Mesothelial cell of epicardium (in vitro differentiated cells): ENCODE results near the gene TSPOAP1. TPM values are rescaled to one million over a fixed set of nuclear protein-coding genes. Genes with fewer than 3 reads are reported as not detected.
A peak's percentile ranks its signal among the peaks of the same experiment; 100 is the strongest.

Source experiments
- DNase-seq, 2 experiments: peaks; one replicate each; pipeline ENCODE4 v3.0.0; 2021; ENCODE audit warnings: low spot score in 2 of 2; ENCODE audit not compliant: unreplicated experiment in 2 of 2
- H3K27ac Mint-ChIP-seq: 2 replicates; pipeline ENCODE4 v1.8.0; 2021; ENCODE audit warnings: mixed read lengths
- H3K27me3 Mint-ChIP-seq: 2 replicates; pipeline ENCODE4 v1.8.0; 2021; ENCODE audit warnings: low read depth, mixed read lengths
- H3K36me3 Mint-ChIP-seq: 2 replicates; pipeline ENCODE4 v1.8.0; 2021; ENCODE audit warnings: mixed read lengths
- H3K4me1 Mint-ChIP-seq: 2 replicates; pipeline ENCODE4 v1.8.0; 2021; ENCODE audit warnings: mixed read lengths
- H3K4me3 Mint-ChIP-seq: 2 replicates; pipeline ENCODE4 v1.8.0; 2021; ENCODE audit warnings: mild to moderate bottlenecking, moderate library complexity, mixed read lengths
- H3K9me3 Mint-ChIP-seq: 2 replicates; pipeline ENCODE4 v1.8.0; 2021; ENCODE audit warnings: mixed read lengths
- CTCF ChIP-seq: fragments of 200-600 bp; sonication (generic); IDR thresholded peaks from one replicate; pipeline ENCODE4 v1.5.0; 2021; ENCODE audit warnings: antibody characterized with exemption; ENCODE audit not compliant: unreplicated experiment
- total RNA-seq: library from RNA; stranded (reverse); gene quantifications from 3 replicates; pipeline ENCODE4 v1.2.1, GENCODE V29; 2021

Gene TSPOAP1
- total RNA-seq, 1 donor from 2014 or later = 87.2 TPM

GRCh38 chr17:58336456-58337209 is 8.0 kb upstream of the TSPOAP1 start:
- Mint-ChIP-seq H3K4me1 (peaks cover 40% of the 10 kb centered on the region), H3K36me3 (no peaks in the 10 kb centered on the region), H3K9me3 (no peaks in the 10 kb centered on the region), H3K27ac (peak overlapping the region; percentile 93), H3K27me3 (no peaks in the 10 kb centered on the region), H3K4me3 (no peak overlapping the region)
- no peak for DNase-seq
- no peak for TF ChIP-seq CTCF

GRCh38 chr17:58335779-58336455 is 7.3 kb upstream of the TSPOAP1 start:
- Mint-ChIP-seq H3K9me3 (no peaks in the 10 kb centered on the region), H3K27me3 (no peaks in the 10 kb centered on the region), H3K4me3 (no peak overlapping the region), H3K4me1 (peaks cover 40% of the 10 kb centered on the region), H3K27ac (peak overlapping the region; percentile 23), H3K36me3 (no peaks in the 10 kb centered on the region)
- TF ChIP-seq CTCF = no peak
- DNase-seq = no peak

GRCh38 chr17:58335061-58335731 is 6.6 kb upstream of the TSPOAP1 start:
- Mint-ChIP-seq H3K27me3 (no peaks in the 10 kb centered on the region), H3K36me3 (no peaks in the 10 kb centered on the region), H3K9me3 (no peaks in the 10 kb centered on the region), H3K4me3 (no peak overlapping the region), H3K4me1 (peaks cover 40% of the 10 kb centered on the region), H3K27ac (peak overlapping the region; percentile 23)
- no peak for DNase-seq
- TF ChIP-seq CTCF = no peak

- no peak for TF ChIP-seq CTCF
Observed at GRCh38 chr17:58334661-58335060, 6.1 kb upstream of the TSPOAP1 start.

GRCh38 chr17:58334256-58334655 is 5.7 kb upstream of the TSPOAP1 start:
- no peak overlapping the region for H3K4me3 Mint-ChIP-seq

More at GRCh38 chr17:58334661-58335060, 6.1 kb upstream of the TSPOAP1 start:
- H3K27ac Mint-ChIP-seq = no peak overlapping the region
- H3K4me3 Mint-ChIP-seq = no peak overlapping the region
- H3K9me3 Mint-ChIP-seq = no peaks in the 10 kb centered on the region
- H3K27me3 Mint-ChIP-seq = no peaks in the 10 kb centered on the region
- H3K36me3 Mint-ChIP-seq = no peaks in the 10 kb centered on the region
- DNase-seq = no peak
- peaks cover 40% of the 10 kb centered on the region for H3K4me1 Mint-ChIP-seq

More at GRCh38 chr17:58334256-58334655, 5.7 kb upstream of the TSPOAP1 start:
- Mint-ChIP-seq H3K9me3 (no peaks in the 10 kb centered on the region), H3K27me3 (no peaks in the 10 kb centered on the region), H3K27ac (no peak overlapping the region), H3K36me3 (no peaks in the 10 kb centered on the region), H3K4me1 (peaks cover 39% of the 10 kb centered on the region)
- no peak for DNase-seq
- no peak for TF ChIP-seq CTCF
